Common myeloid progenitor, CD34-positive (primary cell): Measurements from ENCODE around the gene PPP1R15B.

Experiments
- CTCF ChIA-PET: fragments of 350-600 bp; sonication (Branson Sonifier 250); formaldehyde crosslinking; loops from one replicate; lab custom pipeline; 2021; ENCODE audit warnings: antibody characterized with exemption; lab: Charles Lee
- POLR2A ChIA-PET: fragments of 350-600 bp; sonication (Branson Sonifier 250); formaldehyde crosslinking; loops from one replicate; lab custom pipeline; 2021; ENCODE audit warnings: antibody characterized with exemption; lab: Charles Lee
- DNase-seq, 3 donors: peaks; one replicate each; pipeline versions ENCODE4 v3.0.0 to v3.0.0-alpha.2; 2013
- H3K27ac ChIP-seq, 2 experiments: 1 replicate in 1 of 2; 2 replicates in 1 of 2; pipeline ENCODE4 v1.7.0; 2013; ENCODE audit warnings: inconsistent platforms in 2 of 2, low read length in 2 of 2, mild to moderate bottlenecking in 2 of 2, low read depth in 1 of 2, moderate library complexity in 1 of 2; ENCODE audit not compliant: severe bottlenecking in 2 of 2, insufficient read depth in 1 of 2, poor library complexity in 1 of 2
- H3K27me3 ChIP-seq, 5 experiments: replicated peaks in 2 of 5; 1 replicate in 3 of 5; 2 replicates in 2 of 5; pipeline versions ENCODE4 v1.6.1 to v1.7.0; 2013; ENCODE audit warnings: low read length in 4 of 5, mild to moderate bottlenecking in 2 of 5, moderate library complexity in 2 of 5, inconsistent platforms in 1 of 5; ENCODE audit not compliant: insufficient read depth in 5 of 5, control insufficient read depth in 4 of 5
- H3K36me3 ChIP-seq, 4 experiments: 1 replicate in 2 of 4; 2 replicates in 2 of 4; pipeline versions ENCODE4 v1.6.1 to v1.7.0; 2013; ENCODE audit warnings: low read length in 3 of 4, control low read depth in 1 of 4, mild to moderate bottlenecking in 1 of 4; ENCODE audit not compliant: control insufficient read depth in 4 of 4, insufficient read depth in 4 of 4
- H3K4me1 ChIP-seq, 4 experiments: 1 replicate in 3 of 4; 2 replicates in 1 of 4; pipeline versions ENCODE4 v1.6.1 to v1.7.1; 2013; ENCODE audit warnings: low read length in 3 of 4, mild to moderate bottlenecking in 3 of 4, control low read depth in 1 of 4, inconsistent platforms in 1 of 4, moderate library complexity in 1 of 4; ENCODE audit not compliant: control insufficient read depth in 4 of 4, insufficient read depth in 4 of 4; ENCODE audit errors: control extremely low read depth in 1 of 4
- H3K4me3 ChIP-seq, 7 experiments: 1 replicate in 4 of 7; 2 replicates in 3 of 7; pipeline versions ENCODE4 v1.5.1 to v1.7.0; 2013; ENCODE audit warnings: mild to moderate bottlenecking in 7 of 7, low read length in 6 of 7, moderate library complexity in 6 of 7, inconsistent platforms in 2 of 7, low read depth in 2 of 7, control low read depth in 1 of 7; ENCODE audit not compliant: insufficient read depth in 4 of 7, control insufficient read depth in 1 of 7; ENCODE audit errors: extremely low read depth in 1 of 7
- H3K9me3 ChIP-seq, 5 experiments: 1 replicate in 4 of 5; 2 replicates in 1 of 5; pipeline versions ENCODE4 v1.6.1 to v1.7.1; 2013; ENCODE audit warnings: low read length in 4 of 5, mild to moderate bottlenecking in 2 of 5, inconsistent platforms in 1 of 5, low read depth in 1 of 5, moderate library complexity in 1 of 5; ENCODE audit not compliant: control insufficient read depth in 4 of 5, insufficient read depth in 2 of 5; ENCODE audit errors: control extremely low read depth in 1 of 5
- WGBS: methylation state at CpG from one replicate; pipeline ENCODE4 v1.1.5; 2013; ENCODE audit not compliant: insufficient coverage; 5-methylcytosine and 5-hydroxymethylcytosine counted together

The PPP1R15B gene

DNA sequence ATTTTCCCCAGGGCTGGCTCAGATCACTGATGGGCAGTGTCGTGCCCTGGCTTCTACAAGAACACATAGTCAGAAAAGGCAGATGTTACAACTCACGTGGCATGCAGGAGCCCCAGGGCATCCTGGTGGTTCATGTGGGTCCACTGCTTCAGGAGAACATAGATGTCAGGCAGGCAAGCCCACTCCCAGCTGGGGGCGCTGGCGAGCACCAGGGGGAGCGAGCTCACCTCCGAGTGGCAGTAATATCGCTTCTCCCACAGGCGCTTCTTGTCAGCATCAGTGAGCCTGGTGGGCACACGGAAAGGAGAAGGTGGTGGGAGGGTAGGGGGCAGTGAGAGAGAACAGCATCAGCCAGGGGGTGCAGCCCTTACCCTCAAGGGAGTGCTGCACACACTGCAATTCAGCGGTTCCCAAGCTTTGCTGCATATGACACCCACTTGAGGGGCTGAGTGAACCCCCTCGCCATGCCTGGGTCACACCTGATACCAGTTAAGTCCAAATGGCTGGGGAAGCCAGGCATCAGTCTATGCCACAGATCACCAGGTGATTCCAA is 34.3 kb upstream of the PPP1R15B start:
- CTCF ChIA-PET = interaction anchor here (0.7 to 26.4 kb wide), 11 partner anchors 14 to 167 kb away, joined by 3 to 916 read pairs (median 9); partner anchors contain the start of genes MDM4 and PIK3C2B
- WGBS = 68% methylated on average over 11 of the region's 11 CpGs
- DNase-seq = peak; percentile 33 to 68 (median 64)
- Histone ChIP-seq H3K27me3 (no peaks in the 10 kb centered on the region), H3K9me3 (no peaks in the 10 kb centered on the region), H3K4me1 (peaks cover 0 to 29% (median 3%) of the 10 kb centered on the region in 4 experiments), H3K36me3 (peaks cover 22 to 91% (median 64%) of the 10 kb centered on the region in 4 experiments), H3K27ac (no peak overlapping the region), H3K4me3 (no peak overlapping the region)
- POLR2A ChIA-PET = interaction anchor here (0.7 to 1.5 kb wide), 3 partner anchors 49 to 57 kb away, joined by 3 to 8 read pairs (median 4); partner anchors contain the start of gene PIK3C2B

GRCh38 chr1:204443871-204444581 is 32.4 kb upstream of the PPP1R15B start:
- ChIA-PET POLR2A (no interaction called here), CTCF (interaction anchor here (1.0 to 26.4 kb wide), 6 partner anchors 12 to 56 kb away, joined by 3 to 916 read pairs (median 201); partner anchors contain the start of gene PIK3C2B)
- Histone ChIP-seq H3K4me1 (peaks cover 0 to 18% (median 3%) of the 10 kb centered on the region in 4 experiments), H3K36me3 (peaks cover 23 to 83% (median 60%) of the 10 kb centered on the region in 4 experiments), H3K4me3 (no peak overlapping the region), H3K9me3 (no peaks in the 10 kb centered on the region), H3K27ac (no peak overlapping the region), H3K27me3 (no peaks in the 10 kb centered on the region)
- 86% methylated on average over 8 of the region's 11 CpGs for WGBS
- DNase-seq = no peak

GRCh38 chr1:204443260-204443619 is 31.6 kb upstream of the PPP1R15B start:
- Histone ChIP-seq H3K4me3 (no peak overlapping the region), H3K27ac (no peak overlapping the region), H3K9me3 (no peaks in the 10 kb centered on the region), H3K36me3 (peaks cover 26 to 84% (median 59%) of the 10 kb centered on the region in 4 experiments), H3K27me3 (no peaks in the 10 kb centered on the region), H3K4me1 (peaks cover 0 to 11% (median 2%) of the 10 kb centered on the region in 4 experiments)
- ChIA-PET CTCF (interaction anchor here (0.7 to 26.4 kb wide), 7 partner anchors 8 to 57 kb away, joined by 3 to 916 read pairs (median 190); partner anchors contain the start of gene PIK3C2B), POLR2A (interaction anchor here (0.5 kb wide), 1 partner anchor 11 kb away, joined by 3 read pairs; no protein-coding TSS in a partner anchor)
- 99% methylated on average over 7 of the region's 8 CpGs for WGBS
- no peak for DNase-seq

- no peak for DNase-seq
- Histone ChIP-seq H3K9me3 (no peaks in the 10 kb centered on the region), H3K36me3 (peaks cover 27 to 87% (median 59%) of the 10 kb centered on the region in 4 experiments), H3K27ac (no peak overlapping the region), H3K4me3 (no peak overlapping the region), H3K4me1 (peaks cover 0 to 10% (median 2%) of the 10 kb centered on the region in 4 experiments), H3K27me3 (no peaks in the 10 kb centered on the region)
- ChIA-PET POLR2A (interaction anchor here (0.5 kb wide), 1 partner anchor 11 kb away, joined by 3 read pairs; no protein-coding TSS in a partner anchor), CTCF (interaction anchor here (0.7 to 26.4 kb wide), 7 partner anchors 9 to 58 kb away, joined by 3 to 916 read pairs (median 190); partner anchors contain the start of gene PIK3C2B)
- 93% methylated on average over 13 of the region's 13 CpGs for WGBS
Measured at GRCh38 chr1:204442376-204443259, 31.0 kb upstream of the PPP1R15B start.

GRCh38 chr1:204441558-204441957 is 29.9 kb upstream of the PPP1R15B start:
- WGBS = 98% methylated on average over 6 of the region's 6 CpGs
- ChIA-PET POLR2A (no interaction called here), CTCF (interaction anchor here (12.4 to 26.4 kb wide), 4 partner anchors 9 to 59 kb away, joined by 190 to 916 read pairs (median 224); partner anchors contain the start of gene PIK3C2B)
- no peaks in the 10 kb centered on the region for H3K27me3 ChIP-seq
- H3K27ac ChIP-seq = no peak overlapping the region
- no peak for DNase-seq
- peaks cover 28 to 84% (median 56%) of the 10 kb centered on the region in 4 experiments for H3K36me3 ChIP-seq
- peaks cover 0 to 6% (median under 1%) of the 10 kb centered on the region in 4 experiments for H3K4me1 ChIP-seq
- no peaks in the 10 kb centered on the region for H3K9me3 ChIP-seq
- no peak overlapping the region for H3K4me3 ChIP-seq

DNA sequence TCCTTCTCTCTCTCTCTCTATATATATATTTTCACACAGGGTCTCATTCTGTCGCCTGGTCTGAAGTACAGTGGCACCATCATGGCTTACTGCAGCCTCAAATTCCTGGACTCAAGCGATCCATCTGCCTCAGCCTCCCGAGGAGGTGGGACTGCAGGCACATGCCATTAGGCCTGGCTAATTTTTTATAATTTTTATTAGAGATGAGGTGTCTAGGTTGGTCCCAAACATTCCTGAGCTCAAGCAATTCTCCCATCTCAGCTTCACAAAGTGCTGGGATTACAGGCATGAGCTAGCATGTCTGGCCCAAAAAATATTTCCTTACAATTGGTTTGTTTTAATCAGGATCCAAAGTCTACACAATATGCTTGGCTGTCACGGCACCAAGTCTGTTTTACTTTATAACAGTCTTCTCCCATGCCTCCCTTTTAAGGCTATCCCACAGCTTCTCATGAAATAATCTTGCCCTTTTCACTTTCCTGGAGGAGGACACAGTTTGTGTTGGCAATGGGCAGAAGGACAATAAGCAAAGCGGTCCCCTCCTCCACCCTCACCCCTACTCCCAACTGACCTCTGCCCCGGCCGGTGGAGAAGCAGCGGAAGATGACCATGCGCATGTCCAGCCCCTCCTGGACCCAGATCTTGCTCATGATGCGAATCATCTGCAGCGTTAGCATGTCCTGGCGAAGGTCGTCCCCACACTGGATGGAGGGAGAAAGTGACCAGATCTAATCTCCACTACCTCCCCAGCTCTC is 28.2 kb upstream of the PPP1R15B start:
- H3K4me3 ChIP-seq = no peak overlapping the region
- no peak overlapping the region for H3K27ac ChIP-seq
- no peaks in the 10 kb centered on the region for H3K27me3 ChIP-seq
- 100% methylated on average over 3 of the region's 13 CpGs for WGBS
- CTCF ChIA-PET = interaction anchor here (0.9 to 26.4 kb wide), 8 partner anchors 5 to 61 kb away, joined by 3 to 916 read pairs (median 108); partner anchors contain the start of gene PIK3C2B
- POLR2A ChIA-PET = no interaction called here
- H3K36me3 ChIP-seq = peaks cover 28 to 82% (median 56%) of the 10 kb centered on the region in 4 experiments
- DNase-seq = no peak
- no peaks in the 10 kb centered on the region for H3K9me3 ChIP-seq
- H3K4me1 ChIP-seq = no peaks in the 10 kb centered on the region
